Lower leg skin (tissue), 3 donors: ENCODE results near the gene UBL4A.
A peak's percentile ranks its signal among the peaks of the same experiment; 100 is the strongest.

ENCODE experiments used
- CTCF ChIP-seq, 3 donors: fragments of 450-650 bp; IDR thresholded peaks; one replicate each; pipeline ENCODE4 v1.5.1; 2016; ENCODE audit warnings: antibody characterized with exemption in 3 of 3, mild to moderate bottlenecking in 3 of 3, moderate library complexity in 2 of 3
- POLR2A ChIP-seq, 2 donors: fragments of 450-650 bp; IDR thresholded peaks; one replicate each; pipeline ENCODE4 v1.6.1; 2016 to 2017; ENCODE audit warnings: antibody characterized with exemption in 2 of 2, mild to moderate bottlenecking in 1 of 2, moderate library complexity in 1 of 2

- TF ChIP-seq CTCF (IDR thresholded peaks at IDR 0.05) (no peak), POLR2A (IDR thresholded peaks at IDR 0.05) (peak in 1 of 2 donors; percentile 53)
Observed at GRCh38 chrX:154515966-154516655, 29.7 kb upstream of the UBL4A start, which contains the start of gene FAM3A.
